ENCODE data around the gene DAP. TPM values are rescaled to one million over a fixed set of nuclear protein-coding genes. Genes with fewer than 3 reads are reported as not detected.

The DAP gene
- total RNA-seq, 4 donors from 2014 or later, result 52.0 to 138 (median 111) TPM

- TF ChIP-seq CTCF (IDR thresholded peaks at IDR 0.05) (no peak), POLR2A (IDR thresholded peaks at IDR 0.05) (no peak)
- H3K4me3 ChIP-seq, result no peak overlapping the region
- H3K36me3 ChIP-seq, result no peaks in the 10 kb centered on the region
- no peaks in the 10 kb centered on the region for H3K27me3 ChIP-seq
- no peaks in the 10 kb centered on the region for H3K9me3 ChIP-seq
- peaks cover 0 to 7% (median 6%) of the 10 kb centered on the region in 4 donors for H3K4me1 ChIP-seq
- H3K27ac ChIP-seq, result no peak overlapping the region
- no peak for DNase-seq
Observed at GRCh38 chr5:10695759-10696543, 65.1 kb downstream of the DAP start.

GRCh38 chr5:10695055-10695649, 65.9 kb downstream of the DAP start:
- H3K4me3 ChIP-seq, result no peak overlapping the region
- no peaks in the 10 kb centered on the region for H3K27me3 ChIP-seq
- TF ChIP-seq POLR2A (IDR thresholded peaks at IDR 0.05), result no peak
- TF ChIP-seq CTCF (IDR thresholded peaks at IDR 0.05), result peak in 5 of 6 experiments; percentile 6 to 77 (median 72)
- peak; percentile 53 to 85 (median 75) for DNase-seq
- H3K36me3 ChIP-seq, result no peaks in the 10 kb centered on the region
- no peaks in the 10 kb centered on the region for H3K9me3 ChIP-seq
- no peak overlapping the region for H3K27ac ChIP-seq
- H3K4me1 ChIP-seq, result peaks cover 0 to 6% (median 0%) of the 10 kb centered on the region in 4 donors

GRCh38 chr5:10691826-10692785, 68.9 kb downstream of the DAP start:
- Histone ChIP-seq H3K27ac (no peak overlapping the region), H3K36me3 (peaks cover 0 to 4% (median 0%) of the 10 kb centered on the region in 3 donors), H3K9me3 (no peaks in the 10 kb centered on the region), H3K27me3 (no peaks in the 10 kb centered on the region), H3K4me1 (peaks cover 0 to 6% (median 0%) of the 10 kb centered on the region in 4 donors), H3K4me3 (no peak overlapping the region)
- DNase-seq, result no peak
- TF ChIP-seq CTCF (IDR thresholded peaks at IDR 0.05) (no peak), POLR2A (IDR thresholded peaks at IDR 0.05) (no peak)

GRCh38 chr5:10690460-10691440, 70.3 kb downstream of the DAP start:
- no peak overlapping the region for H3K4me3 ChIP-seq
- H3K36me3 ChIP-seq, result peaks cover 0 to 4% (median 0%) of the 10 kb centered on the region in 3 donors
- TF ChIP-seq CTCF (IDR thresholded peaks at IDR 0.05) (no peak), POLR2A (IDR thresholded peaks at IDR 0.05) (no peak)
- H3K27ac ChIP-seq, result no peak overlapping the region
- peaks cover 0 to 6% (median 0%) of the 10 kb centered on the region in 4 donors for H3K4me1 ChIP-seq
- H3K9me3 ChIP-seq, result no peaks in the 10 kb centered on the region
- no peaks in the 10 kb centered on the region for H3K27me3 ChIP-seq
- no peak for DNase-seq

Measured in Peyer's patch (tissue), 4 donors.